NOMO-1 treated with DMSO at 0.1 percent for 48 hours (cell line): Measurements from ENCODE around the gene CFAP74.

Experiments used
- DNase-seq: peaks from one replicate; lab custom pipeline; 2025; ENCODE audit not compliant: unreplicated experiment; lab: John Stamatoyannopoulos, UW

Gene CFAP74

DNA sequence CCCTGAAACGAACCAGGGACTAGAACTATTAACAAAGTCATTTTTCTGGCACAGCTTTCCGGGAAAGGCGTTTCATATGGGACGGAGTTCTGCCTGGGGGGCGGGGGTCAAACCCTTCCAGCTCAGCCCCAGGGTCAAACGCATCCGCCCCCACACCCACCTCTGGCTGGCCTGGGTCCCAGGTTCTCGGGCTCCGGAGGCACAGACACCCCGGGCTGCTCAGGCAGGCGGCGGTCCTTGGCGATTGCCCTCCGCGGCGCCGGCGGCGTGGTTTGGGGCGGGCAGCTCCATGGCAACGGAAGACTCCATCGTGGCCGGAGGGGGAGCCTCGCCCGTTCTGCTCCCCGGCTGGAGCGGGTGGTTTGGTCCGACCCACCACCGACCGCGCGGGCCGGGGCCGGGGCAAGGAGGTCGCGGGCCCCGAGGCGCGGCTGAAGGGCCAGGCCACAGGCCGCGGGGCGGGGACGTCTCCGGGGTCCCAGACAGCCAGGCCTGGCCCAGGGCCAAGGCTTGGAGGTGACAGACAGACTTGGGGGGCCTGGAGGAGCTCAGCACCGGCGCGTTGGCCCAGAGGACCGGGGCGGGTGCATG lies at the start of gene CFAP74:
Gene CFAP74 (minus strand): TSS at position 246 of the 591 bp plus-strand sequence. CDS start 12,830 bp downstream, outside the sequence.
- DNase-seq, result no peak

DNA sequence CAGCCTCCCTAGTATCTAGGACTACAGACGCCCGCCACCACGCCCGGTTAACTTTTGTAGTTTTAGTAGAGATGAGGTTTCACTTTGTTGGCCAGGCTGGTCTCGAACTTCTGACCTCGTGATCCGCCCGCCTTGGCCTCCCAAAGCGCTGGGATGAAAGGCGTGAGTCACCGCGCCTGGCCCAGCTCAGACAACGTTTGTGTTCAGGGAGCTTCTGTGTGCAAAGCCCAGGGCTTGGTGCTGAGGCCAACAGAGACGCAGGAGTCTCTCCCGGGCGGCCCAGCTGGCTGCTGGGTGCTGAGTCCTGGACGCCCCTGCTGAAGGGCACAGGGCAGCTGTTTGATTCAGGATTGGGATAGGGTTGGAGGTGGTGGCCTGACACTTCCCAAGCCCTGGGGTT lies 49.6 kb upstream of the CFAP74 start:
- no peak for DNase-seq

DNA sequence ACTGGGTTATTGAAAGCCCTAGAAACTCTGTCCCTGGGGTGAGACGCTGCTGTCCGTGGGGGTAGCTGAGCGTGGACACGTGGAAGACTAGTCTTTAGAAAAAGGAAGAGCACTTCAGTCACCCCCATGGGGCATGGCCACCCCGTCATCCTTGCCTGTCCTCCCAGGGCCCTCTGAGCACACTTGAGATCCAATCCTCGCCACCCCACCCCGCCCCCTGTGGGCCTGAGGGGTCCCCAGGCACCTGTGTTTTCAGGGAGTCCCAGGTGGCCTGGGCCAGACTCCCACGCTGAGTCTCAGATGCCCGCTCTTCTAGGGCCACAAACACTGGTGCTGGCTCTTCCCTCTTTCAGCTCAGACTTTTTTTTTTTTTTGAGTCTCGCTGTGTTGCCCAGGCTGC lies 49.2 kb upstream of the CFAP74 start:
- DNase-seq, result no peak

DNA sequence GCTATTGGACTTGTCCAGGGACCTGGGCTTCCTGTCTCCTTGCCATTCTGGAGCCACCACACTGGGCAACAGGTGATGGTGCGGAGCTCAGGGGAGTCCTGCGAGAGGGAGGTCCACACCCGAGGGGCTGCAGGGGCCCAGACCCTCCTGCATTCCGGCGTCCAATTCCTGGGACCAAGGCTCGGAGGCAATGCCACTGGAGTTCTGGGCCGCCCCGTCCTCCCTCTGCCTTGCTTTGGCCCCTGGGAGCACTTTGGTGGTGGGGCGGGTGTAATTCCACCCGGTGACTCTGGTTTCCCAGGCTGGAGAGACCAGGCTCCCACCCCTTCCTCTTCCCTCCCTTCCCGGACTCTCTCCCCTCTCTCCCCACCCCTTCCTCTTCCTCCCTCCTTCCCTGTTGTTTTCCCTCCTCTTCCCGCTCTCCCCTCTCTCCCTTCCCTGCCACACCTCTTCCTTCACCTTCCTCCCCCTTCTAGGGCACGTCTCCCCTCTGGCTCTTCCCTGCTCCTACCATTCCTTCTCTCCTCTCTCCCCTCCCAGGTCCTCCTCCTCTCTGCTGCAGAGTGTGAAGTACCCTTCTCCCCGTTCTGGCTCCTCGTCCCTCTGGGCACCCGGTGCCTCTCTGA lies 48.6 kb upstream of the CFAP74 start:
- DNase-seq, result no peak

- no peak for DNase-seq
Observed at GRCh38 chr1:2050793-2051682, 47.5 kb upstream of the CFAP74 start.

DNA sequence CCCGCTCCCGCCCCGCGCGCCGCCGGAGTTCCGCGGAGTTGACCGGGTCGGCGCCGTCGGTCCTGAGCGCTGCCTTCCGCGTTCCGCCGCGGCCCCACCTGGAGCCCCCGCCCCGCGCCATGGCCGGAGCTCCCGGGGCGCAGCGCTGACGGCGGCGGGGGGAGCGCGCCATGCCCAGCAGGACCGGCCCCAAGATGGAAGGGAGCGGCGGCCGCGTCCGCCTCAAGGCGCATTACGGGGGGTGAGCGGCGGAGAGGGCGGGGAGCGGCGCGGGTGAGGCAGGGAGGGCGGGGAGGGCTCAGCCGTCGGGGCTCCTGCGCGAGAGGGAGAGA lies 46.8 kb upstream of the CFAP74 start:
- no peak for DNase-seq

DNA sequence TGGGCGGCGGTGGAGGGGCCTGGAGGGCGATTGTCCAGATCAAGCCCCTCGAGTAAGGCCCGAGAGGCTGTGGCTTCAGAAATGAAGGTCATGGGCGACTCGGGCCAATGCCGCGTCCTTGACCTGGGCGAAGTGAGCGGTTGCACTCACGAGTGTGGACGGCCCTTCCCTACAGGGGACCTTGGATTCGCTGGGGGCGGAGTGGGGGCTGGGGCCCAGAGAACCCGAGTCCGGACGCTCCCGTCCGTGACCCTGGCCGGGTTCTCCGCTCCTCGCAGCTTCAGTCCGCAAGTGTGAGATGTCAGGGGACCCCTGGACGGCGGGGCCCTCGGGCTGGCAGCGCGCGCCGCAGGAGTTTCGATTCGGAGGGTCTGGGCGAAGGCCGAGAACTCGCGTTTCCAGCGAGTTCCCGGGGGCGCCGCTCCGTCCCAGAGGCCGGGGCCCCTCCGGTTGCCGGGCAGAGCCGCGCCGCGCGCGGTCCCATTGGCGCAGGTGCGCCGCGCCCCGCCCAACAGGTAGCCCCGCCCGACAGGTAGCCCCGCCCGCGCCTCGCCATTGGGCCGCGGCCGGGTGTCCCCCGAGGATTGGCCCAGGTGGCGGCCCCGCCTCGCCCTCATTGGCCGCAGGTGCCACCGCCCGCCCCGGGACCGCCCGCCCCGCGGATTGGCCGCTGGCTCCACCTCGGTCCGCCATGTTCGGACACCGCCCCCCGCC lies 46.3 kb upstream of the CFAP74 start, which contains the start of gene PRKCZ:
Gene PRKCZ (plus strand): TSS at position 694 of the 714 bp plus-strand sequence. CDS start 220 bp downstream, outside the sequence.
- peak; percentile 54 for DNase-seq

GRCh38 chr1:2049225-2049717 lies 45.7 kb upstream of the CFAP74 start:
- DNase-seq, result no peak

GRCh38 chr1:2047749-2048729 lies 44.5 kb upstream of the CFAP74 start:
- no peak for DNase-seq

DNA sequence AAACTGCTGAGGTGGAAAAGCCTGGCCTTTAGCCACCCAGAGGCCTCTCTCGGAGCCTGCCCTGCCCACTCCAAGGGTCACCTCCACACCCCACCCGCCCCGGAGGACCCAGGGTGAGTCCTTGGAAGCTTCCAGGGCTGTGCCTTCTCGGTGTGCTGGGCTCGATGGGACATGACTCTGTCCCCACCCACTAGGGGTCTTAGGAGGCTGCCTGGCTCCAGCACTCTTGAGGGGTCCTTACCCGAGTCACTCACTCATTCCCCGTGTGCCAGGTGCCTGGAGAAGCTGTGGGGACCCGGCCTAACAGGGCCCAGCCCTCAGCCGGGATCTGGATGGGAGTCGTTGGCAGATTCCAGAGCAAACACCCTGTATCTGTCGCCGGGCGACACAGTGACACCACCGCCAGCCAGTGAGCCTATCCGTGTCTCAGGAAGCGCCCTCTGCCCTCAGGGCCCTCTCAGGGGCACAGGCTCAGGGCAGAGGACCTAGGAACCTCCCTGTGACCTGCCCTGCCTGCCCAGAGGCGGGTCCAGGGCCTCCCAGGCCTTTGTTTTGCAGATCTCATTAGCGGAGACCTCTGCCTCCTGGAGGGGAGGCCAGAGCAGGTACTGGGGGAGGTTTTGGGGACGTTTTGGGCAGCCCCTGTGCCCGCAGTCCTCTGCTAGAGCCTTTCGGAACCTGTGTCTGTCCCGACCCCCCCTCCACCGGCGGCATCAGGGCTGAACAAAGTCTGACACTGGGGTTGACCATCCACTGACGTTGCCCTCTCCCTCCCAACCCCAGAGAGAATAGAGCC lies 43.6 kb upstream of the CFAP74 start:
- no peak for DNase-seq

- DNase-seq, result no peak
Observed at GRCh38 chr1:2046174-2046917, 42.8 kb upstream of the CFAP74 start.

DNA sequence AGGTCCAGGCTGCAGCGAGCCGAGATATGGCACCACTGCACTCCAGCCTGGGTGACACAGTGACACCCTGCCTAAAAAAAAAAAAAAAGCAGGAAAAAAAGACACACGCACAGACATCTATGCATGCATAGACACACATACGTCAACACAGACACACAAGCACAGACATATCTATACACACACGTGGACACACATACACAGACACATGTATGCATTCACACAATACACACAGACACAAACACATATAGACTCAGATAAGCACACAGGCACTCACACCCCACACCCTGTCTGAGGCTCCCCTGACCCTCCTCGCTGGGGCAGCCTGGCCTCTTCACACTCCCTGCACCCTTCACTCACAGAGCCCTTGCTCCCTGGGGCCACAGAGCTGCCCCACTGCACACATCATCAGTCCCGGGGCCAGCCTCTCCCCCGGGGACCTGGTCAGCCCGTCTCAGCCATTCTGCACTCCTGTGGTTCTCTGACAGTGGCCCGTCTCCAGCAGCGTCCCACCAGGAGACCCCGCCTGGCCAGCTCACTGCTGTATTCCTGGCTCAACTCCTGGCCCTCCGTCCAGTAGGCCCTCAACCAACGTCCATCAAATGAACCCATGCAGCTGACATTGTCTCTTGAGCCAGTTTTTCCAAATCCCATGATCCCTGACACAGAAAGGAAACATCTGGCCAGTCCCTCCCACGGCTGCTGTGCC lies 42.0 kb upstream of the CFAP74 start:
- DNase-seq, result no peak

DNA sequence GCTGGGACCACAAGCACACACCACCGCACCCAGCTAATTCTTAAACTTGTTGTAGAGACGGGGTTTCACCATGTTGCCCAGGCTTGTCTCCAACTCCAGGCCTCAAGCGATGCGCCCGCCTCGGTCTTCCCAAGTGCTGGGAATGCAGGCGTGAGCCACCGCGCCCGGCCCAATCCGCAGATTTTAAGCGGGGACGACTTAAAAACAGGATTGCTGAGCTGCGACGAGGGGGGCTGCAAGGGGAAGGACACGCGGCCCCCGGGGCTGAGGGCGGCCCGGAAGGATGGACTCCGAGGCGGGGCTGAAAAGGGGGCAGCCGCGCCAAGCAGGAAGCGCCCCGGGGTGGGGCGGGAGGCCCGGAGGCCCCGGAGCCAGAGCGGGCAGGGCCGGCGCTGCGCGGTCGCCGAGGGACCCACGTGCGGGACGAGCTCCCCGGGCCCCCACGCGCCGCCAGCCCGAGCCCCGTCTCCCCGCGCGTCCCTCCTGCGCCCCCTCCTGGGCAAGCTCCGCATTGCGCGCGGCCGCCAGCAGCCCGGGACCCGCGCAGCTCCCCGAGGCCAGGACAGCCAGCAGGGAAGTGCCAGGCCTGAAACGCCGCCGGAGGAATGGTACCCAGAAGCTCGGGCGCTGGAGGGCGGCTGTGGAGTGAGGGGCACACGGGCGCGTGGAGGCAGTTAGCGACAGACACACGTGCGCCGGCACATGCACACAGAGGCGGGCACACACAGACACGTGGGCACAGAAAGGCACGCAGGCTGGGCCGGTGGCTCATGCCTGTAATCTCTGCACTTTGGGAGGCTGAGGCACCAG lies 41.1 kb upstream of the CFAP74 start:
- DNase-seq, result peak; percentile 50

GRCh38 chr1:2043886-2044285 lies 40.3 kb upstream of the CFAP74 start:
- DNase-seq, result no peak

DNA sequence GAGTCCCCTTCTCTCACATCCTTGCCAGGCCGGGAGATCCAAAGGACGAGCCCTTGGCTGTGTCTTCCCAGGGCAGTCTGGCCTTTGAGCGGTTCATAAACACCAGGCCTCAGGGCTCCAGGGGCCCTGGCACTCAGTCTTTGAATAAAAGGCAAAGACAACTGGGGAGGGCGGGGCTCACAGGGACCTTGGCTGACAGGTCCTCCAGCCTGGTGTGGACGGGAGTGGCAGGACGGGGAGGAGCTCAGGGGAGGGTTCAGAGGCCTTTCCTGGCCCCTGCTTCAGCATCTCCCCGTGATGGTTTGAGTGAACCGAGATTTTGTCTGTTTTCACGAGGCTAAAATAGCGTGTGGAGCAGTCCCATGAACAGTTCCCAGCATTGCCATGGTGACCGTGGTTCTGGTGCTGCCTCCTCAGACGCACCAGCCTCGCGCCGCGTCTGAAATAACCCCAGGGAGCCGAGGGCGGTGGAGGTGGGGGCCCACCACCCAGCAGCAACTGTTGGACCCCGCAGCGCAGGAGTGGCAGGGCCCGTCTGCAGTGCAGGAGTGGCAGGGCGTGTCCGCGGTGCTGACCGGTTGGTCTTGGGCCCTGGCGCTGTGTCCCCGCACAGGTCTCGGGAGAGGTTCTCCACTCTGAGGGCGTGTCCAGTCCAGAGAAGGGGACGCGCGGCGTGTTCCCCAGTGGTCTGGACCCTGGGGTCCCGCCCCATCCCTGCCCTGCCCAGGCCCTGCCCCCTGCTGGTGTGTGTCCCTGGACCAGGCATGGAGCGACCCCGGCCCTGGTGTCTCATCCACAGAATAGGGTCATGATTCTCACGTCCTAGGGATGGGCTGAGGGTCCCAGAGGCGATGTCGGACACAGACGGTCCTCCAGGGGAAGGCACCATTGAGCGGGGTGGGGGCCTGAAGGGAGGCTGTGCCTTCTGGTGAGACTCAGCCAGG lies 39.5 kb upstream of the CFAP74 start:
- no peak for DNase-seq

DNA sequence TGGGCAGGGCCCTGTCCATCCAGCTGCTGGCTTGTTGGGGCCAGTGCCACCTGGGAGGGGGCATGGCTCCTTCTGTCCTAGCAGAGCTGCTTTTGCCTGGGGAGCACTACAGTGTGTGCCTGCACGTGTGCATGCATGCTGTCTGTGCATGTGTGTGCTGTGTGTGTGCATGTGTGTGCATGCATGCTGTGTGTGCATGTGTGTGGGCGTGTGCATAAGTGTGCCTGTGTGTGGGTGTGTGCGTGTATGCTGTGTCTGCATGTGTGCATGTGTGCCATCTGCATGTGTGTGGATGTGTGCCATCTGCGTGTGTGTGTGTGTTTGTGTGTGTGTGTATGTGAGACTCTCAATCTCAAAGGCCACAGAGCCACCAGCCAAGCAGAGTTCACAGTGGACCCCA lies 38.3 kb upstream of the CFAP74 start:
- DNase-seq, result no peak
